Caco-2 (cell line): ENCODE results near the gene TMEM259. TPM values are rescaled to one million over a fixed set of nuclear protein-coding genes. Genes with fewer than 3 reads are reported as not detected.

Experiments used
- BruUV-seq: library from RNA; stranded (reverse); fragments of 400-500 nt; replicated peaks from 2 replicates; lab custom pipeline; 2021; lab: Mats Ljungman, UMichigan
- CTCF ChIA-PET: fragments of 300-600 bp; sonication (Branson Sonifier 250); formaldehyde crosslinking; loops from one replicate; lab custom pipeline; 2022; ENCODE audit warnings: antibody characterized with exemption; lab: Charles Lee
- POLR2A ChIA-PET: fragments of 300-600 bp; sonication (Branson Sonifier 250); formaldehyde crosslinking; loops from one replicate; lab custom pipeline; 2022; ENCODE audit warnings: antibody characterized with exemption; lab: Charles Lee
- DNase-seq, 2 experiments: peaks; one replicate each; pipeline versions ENCODE4 v3.0.0 to v3.0.0-alpha.2; 2020 to 2022
- H3K27me3 ChIP-seq: replicated peaks from 2 replicates; pipeline ENCODE4 v1.6.0; 2011; ENCODE audit warnings: low read length; ENCODE audit not compliant: control insufficient read depth, insufficient read depth
- H3K36me3 ChIP-seq: 2 replicates; pipeline ENCODE4 v1.5.1; 2011; ENCODE audit warnings: low read length; ENCODE audit not compliant: control insufficient read depth, insufficient read depth
- H3K4me1 ChIP-seq: fragments of 250-450 bp; sonication (Bioruptor Pico); 2 replicates; pipeline ENCODE4 v1.5.1; 2020; ENCODE audit warnings: mild to moderate bottlenecking
- H3K4me3 ChIP-seq: 2 replicates; pipeline ENCODE4 v1.5.1; 2011; ENCODE audit warnings: low read depth, mild to moderate bottlenecking, control low read depth, low read length
- H3K9me3 ChIP-seq: fragments of 250-450 bp; sonication (Bioruptor Pico); 2 replicates; pipeline ENCODE4 v1.5.1; 2020; ENCODE audit warnings: mild to moderate bottlenecking, moderate library complexity
- H3K27ac Mint-ChIP-seq: one replicate; pipeline ENCODE4 v1.8.0; 2022; ENCODE audit warnings: mixed read lengths; ENCODE audit not compliant: unreplicated experiment
- H3K27me3 Mint-ChIP-seq: one replicate; pipeline ENCODE4 v1.8.0; 2022; ENCODE audit warnings: mixed read lengths; ENCODE audit not compliant: insufficient read depth, unreplicated experiment
- H3K36me3 Mint-ChIP-seq: one replicate; pipeline ENCODE4 v1.8.0; 2022; ENCODE audit warnings: mild to moderate bottlenecking, mixed read lengths; ENCODE audit not compliant: insufficient read depth, unreplicated experiment
- H3K4me1 Mint-ChIP-seq: one replicate; pipeline ENCODE4 v1.8.0; 2022; ENCODE audit warnings: low read depth, mixed read lengths; ENCODE audit not compliant: unreplicated experiment
- H3K4me3 Mint-ChIP-seq: one replicate; pipeline ENCODE4 v1.8.0; 2022; ENCODE audit warnings: mild to moderate bottlenecking, moderate library complexity, mixed read lengths; ENCODE audit not compliant: unreplicated experiment
- H3K9me3 Mint-ChIP-seq: one replicate; pipeline ENCODE4 v1.8.0; 2022; ENCODE audit warnings: mixed read lengths; ENCODE audit not compliant: unreplicated experiment
- CTCF ChIP-seq, 2 experiments: fragments of 200-600 bp in 1 of 2; IDR thresholded peaks; 1 replicate in 1 of 2; 2 replicates in 1 of 2; pipeline versions ENCODE4 v1.5.1 to v1.8.0; 2011 to 2022; ENCODE audit warnings: antibody characterized with exemption in 1 of 2, control low read depth in 1 of 2, inconsistent platforms in 1 of 2, low read depth in 1 of 2, low read length in 1 of 2, mild to moderate bottlenecking in 1 of 2, moderate library complexity in 1 of 2; ENCODE audit not compliant: insufficient read depth in 1 of 2, severe bottlenecking in 1 of 2, unreplicated experiment in 1 of 2
- intact Hi-C: fragments of 100-400 bp; cut with micrococcal nuclease; formaldehyde crosslinking; loops from one replicate; pipeline ENCODE4 v1.10.0; 2022; ENCODE audit not compliant: unreplicated experiment
- total RNA-seq: library from RNA; stranded (reverse); gene quantifications from 2 replicates; pipeline ENCODE4 v1.2.3, GENCODE V29; 2022

Gene TMEM259
- total RNA-seq, 1 experiment from 2014 or later = 148 TPM

DNA sequence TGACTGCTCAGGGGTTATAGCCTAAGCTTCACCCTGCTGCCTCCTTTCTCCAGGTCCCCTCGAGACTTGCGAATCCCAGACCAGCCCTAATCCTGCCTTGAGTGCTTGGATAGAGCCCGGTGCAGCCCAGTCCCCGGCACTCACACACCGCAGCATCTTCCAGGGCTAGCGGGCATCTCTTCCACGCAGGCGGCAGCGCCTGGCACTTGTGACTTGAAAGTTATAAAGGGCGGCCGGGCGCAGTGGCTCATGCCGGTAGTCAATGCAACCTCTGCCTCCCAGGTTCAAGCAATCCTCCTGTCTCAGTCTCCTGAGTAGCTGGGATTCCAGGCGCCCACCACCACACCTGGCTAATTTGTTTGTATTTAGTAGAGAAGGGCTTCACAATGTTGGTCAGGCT, 34.8 kb downstream of the TMEM259 start:
- Mint-ChIP-seq H3K27me3 (no peaks in the 10 kb centered on the region), H3K4me3 (peak overlapping the region; percentile 8), H3K9me3 (no peaks in the 10 kb centered on the region), H3K4me1 (no peaks in the 10 kb centered on the region), H3K36me3 (peaks cover 61% of the 10 kb centered on the region), H3K27ac (peak overlapping the region; percentile 96)
- peaks cover 3% of the 10 kb centered on the region for H3K36me3 ChIP-seq
- peaks cover 23% of the 10 kb centered on the region for H3K4me1 ChIP-seq
- ChIA-PET POLR2A (no interaction called here), CTCF (no interaction called here)
- no peak for DNase-seq
- H3K4me3 ChIP-seq = no peak overlapping the region
- no peaks in the 10 kb centered on the region for H3K9me3 ChIP-seq
- H3K27me3 ChIP-seq = no peaks in the 10 kb centered on the region
- intact Hi-C loops = no loop called here
- TF ChIP-seq CTCF (IDR thresholded peaks at IDR 0.05; ENCODE audit: insufficient read depth in 1 of 2, low read depth in 1 of 2, low read length in 1 of 2, severe bottlenecking in 1 of 2, unreplicated experiment in 1 of 2) = no peak
- no TSS peak for BruUV-seq

DNA sequence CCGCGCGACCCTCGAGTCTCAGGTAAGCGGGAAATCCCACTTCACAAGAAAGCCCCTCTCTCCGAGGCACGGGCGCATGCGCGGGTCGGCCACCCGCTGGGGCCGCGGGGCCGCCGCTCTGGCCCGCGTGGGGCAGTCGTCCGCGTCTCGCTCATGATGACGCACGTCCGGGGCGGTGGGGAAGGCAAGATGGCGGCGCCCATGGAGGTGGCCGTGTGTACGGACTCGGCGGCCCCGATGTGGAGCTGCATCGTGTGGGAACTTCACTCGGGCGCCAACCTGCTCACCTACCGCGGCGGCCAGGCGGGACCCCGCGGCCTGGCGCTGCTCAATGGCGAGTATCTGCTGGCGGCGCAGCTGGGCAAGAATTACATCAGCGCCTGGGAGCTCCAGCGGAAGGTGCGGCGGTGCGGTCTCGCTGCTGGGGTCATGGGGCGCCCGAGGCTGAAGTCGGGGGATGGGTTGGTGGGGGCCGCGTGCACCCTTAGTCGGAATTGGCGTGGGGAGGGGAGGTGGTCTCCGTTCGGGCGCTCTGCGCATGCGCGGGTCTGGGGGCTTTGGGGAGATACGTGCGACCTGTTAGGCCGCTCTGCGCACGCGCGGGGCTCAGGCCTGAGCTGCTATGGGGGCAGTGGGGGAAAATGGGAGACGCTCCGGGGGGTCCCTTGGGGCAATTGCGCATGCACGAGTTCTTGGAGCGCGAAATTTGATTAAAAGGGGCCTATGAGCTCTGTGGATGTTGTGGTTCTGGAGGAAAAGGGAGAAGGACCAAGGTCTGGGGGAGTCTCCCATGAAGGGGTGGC, 36.6 kb downstream of the TMEM259 start, which contains the start of gene WDR18:
TSS of gene WDR18 (plus strand) at position 181 of the 803 bp plus-strand sequence. CDS start at position 190, 9 bp downstream.
- CTCF ChIA-PET = interaction anchor here (0.6 to 1.7 kb wide), 13 partner anchors 12 to 210 kb away, joined by 3 to 8 read pairs (median 4); no protein-coding TSS in a partner anchor
- Histone ChIP-seq H3K36me3 (peaks cover 1% of the 10 kb centered on the region; the same call in 1 of the 2 replicates), H3K9me3 (no peaks in the 10 kb centered on the region), H3K4me1 (peaks cover 36% of the 10 kb centered on the region), H3K4me3 (peak within 1 kb of the TSS; percentile 60), H3K27me3 (no peaks in the 10 kb centered on the region)
- Mint-ChIP-seq H3K4me1 (peaks cover 8% of the 10 kb centered on the region), H3K27ac (peak within 1 kb of the TSS; percentile 96), H3K27me3 (no peaks in the 10 kb centered on the region), H3K9me3 (no peaks in the 10 kb centered on the region), H3K36me3 (peaks cover 57% of the 10 kb centered on the region), H3K4me3 (peak within 1 kb of the TSS; percentile 95)
- no peak for TF ChIP-seq CTCF (IDR thresholded peaks at IDR 0.05; ENCODE audit: insufficient read depth in 1 of 2, low read depth in 1 of 2, low read length in 1 of 2, severe bottlenecking in 1 of 2, unreplicated experiment in 1 of 2)
- POLR2A ChIA-PET = interaction anchor here (0.6 to 1.6 kb wide), 15 partner anchors 12 to 283 kb away, joined by 3 to 11 read pairs (median 4); partner anchors contain the start of gene CNN2
- peak; percentile 90 to 92 for DNase-seq
- no TSS peak for BruUV-seq
- intact Hi-C loops = loop anchor here (1.0 to 5.0 kb wide), 2 partner anchors 59 to 212 kb away; no protein-coding TSS in a partner anchor

DNA sequence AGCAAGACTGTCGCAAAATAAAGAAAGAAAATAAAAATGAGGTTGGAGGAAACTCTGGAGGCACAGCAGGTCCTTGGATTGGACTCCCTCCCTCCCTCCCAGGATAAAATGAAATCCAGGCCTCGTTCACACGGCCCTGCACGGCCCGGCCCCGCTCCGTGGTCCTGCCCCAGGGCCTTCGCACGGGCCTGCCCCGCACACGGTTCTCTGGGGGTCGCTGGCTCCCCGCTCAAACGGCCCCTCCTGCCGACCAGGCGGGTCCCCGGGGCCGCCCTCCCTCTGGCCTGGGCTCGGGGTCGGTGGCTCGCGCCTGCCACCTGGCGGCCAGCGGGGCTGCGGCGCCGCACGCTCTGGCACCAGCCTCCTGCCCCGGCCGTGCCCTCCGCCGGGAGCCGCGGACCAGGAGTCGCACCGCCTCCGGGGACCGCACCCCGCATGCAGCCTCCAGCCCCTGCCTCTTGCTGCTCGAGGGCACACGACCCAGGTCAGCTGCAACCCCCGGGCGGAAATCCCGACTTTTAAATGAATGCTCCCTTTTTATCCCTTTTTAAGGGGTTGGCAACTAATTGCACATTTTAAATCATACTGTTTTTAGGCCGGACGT, 38.3 kb downstream of the TMEM259 start:
- no peaks in the 10 kb centered on the region for H3K9me3 ChIP-seq
- no TSS peak for BruUV-seq
- peak; percentile 42 to 95 for TF ChIP-seq CTCF (IDR thresholded peaks at IDR 0.05; ENCODE audit: insufficient read depth in 1 of 2, low read depth in 1 of 2, low read length in 1 of 2, severe bottlenecking in 1 of 2, unreplicated experiment in 1 of 2)
- Mint-ChIP-seq H3K4me1 (peaks cover 8% of the 10 kb centered on the region), H3K27ac (no peak overlapping the region), H3K9me3 (no peaks in the 10 kb centered on the region), H3K4me3 (peak overlapping the region; percentile 95), H3K27me3 (no peaks in the 10 kb centered on the region), H3K36me3 (peaks cover 47% of the 10 kb centered on the region)
- CTCF ChIA-PET = interaction anchor here (1.0 to 2.3 kb wide), 2 partner anchors 59 to 103 kb away, joined by 4 to 16 read pairs; no protein-coding TSS in a partner anchor
- H3K4me3 ChIP-seq = peak overlapping the region; percentile 38
- POLR2A ChIA-PET = no interaction called here
- peak in 1 of 2 experiments; percentile 87 for DNase-seq
- H3K4me1 ChIP-seq = peaks cover 40% of the 10 kb centered on the region
- no peaks in the 10 kb centered on the region for H3K27me3 ChIP-seq
- intact Hi-C loops = loop anchor here (5.0 kb wide), 1 partner anchor 210 kb away; no protein-coding TSS in a partner anchor
- H3K36me3 ChIP-seq = peaks cover 1% of the 10 kb centered on the region; the same call in 1 of the 2 replicates
